Epidermal melanocyte (primary cell): ENCODE results near the gene RAMP3.
"Not testable (repeated sequence)": the region's sequence is repeated elsewhere in the genome, so short reads cannot be mapped to it uniquely, and the experiment has no call there.

Source experiments
- DNase-seq: peaks from one replicate; pipeline ENCODE4 v3.0.0; 2011; ENCODE audit warnings: low spot score; ENCODE audit not compliant: insufficient read length

Gene RAMP3

GRCh38 chr7:45190406-45191165 is 33.0 kb downstream of the RAMP3 start:
- DNase-seq: no peak

DNA sequence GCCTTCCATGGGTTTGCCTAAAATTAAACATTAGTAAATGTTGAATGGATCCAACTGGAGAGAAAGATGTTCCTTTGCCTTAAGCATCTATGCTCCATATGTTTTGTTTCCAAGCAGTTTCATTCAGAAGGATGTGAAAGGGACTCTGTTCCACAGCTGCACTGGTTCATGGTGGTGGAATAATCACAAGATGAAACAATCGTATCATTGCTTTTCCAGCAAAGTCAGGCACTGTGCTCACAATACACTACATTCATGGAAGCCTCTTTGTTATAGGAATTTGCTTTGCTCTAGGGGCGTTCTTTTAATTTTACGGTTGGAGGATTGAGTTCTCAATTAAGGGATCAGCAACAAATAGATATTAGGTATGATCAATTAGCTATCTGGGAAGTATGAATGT is 33.8 kb downstream of the RAMP3 start:
- peak; percentile 81 for DNase-seq

GRCh38 chr7:45192621-45193041 is 35.0 kb downstream of the RAMP3 start:
- no peak for DNase-seq

- no peak for DNase-seq
Observed at GRCh38 chr7:45193828-45194227, 36.2 kb downstream of the RAMP3 start.

DNA sequence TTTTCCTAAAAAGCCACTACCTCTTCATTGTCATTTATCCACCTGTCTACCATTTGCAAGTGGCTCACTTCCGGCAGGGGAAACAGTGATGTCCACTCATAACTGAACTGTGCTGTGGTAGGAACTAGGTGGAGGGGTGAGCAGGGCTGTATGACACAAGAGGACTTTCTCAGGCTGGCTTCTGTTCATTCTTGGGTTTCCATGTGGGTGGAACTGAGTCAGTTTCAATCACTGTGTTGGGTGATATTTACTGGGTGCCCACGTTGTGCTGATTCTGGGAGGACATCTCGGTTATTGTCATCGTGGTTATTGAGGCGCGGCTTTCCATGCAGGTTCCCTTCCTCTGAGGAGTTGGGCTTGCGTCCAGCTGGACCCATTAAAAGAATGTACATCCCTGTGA is 38.8 kb downstream of the RAMP3 start:
- DNase-seq: no peak

DNA sequence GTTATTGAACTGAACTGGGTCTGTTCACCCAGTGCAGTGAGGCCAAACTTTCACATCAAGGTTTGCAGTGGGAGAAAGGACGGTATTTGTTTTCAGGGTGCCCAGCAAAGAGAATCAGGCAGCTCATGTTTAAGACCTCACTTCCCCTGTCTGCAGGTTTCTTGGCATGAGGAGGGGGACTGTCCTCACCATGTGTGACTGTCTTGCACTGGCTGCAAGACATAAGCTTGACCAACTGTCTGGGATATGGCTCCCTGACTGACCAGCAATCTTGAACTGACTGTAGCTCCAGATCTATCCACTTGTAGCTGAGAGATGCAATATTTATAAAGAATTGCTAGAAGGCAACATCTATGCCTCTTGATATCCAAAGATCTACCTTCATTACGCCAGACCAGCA is 39.9 kb downstream of the RAMP3 start:
- no peak for DNase-seq

GRCh38 chr7:45198986-45199385 is 41.4 kb downstream of the RAMP3 start:
- DNase-seq: no peak

- no peak for DNase-seq
Observed at GRCh38 chr7:45199506-45199905, 41.9 kb downstream of the RAMP3 start.

DNA sequence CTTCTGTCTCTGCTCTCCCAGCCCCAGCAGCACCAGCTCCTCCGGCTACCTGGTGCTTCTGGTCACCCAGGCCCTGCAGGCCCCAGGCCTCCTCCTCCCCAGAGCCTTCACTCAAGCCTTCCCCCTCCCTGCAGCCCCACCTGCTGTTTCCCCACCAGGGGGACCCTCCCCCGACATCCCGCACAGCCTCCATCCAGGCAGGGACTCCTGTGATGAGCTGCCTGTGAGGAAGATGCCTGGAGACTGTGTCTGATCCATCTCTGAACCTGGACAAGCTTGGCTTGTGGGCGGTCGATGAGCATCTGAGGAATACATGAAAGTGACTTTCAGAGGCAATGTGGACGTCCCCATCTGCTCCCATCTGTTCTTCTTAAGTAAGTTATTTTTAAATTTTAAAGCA is 45.0 kb downstream of the RAMP3 start:
- DNase-seq: no peak

- DNase-seq: no peak
Observed at GRCh38 chr7:45203036-45203435, 45.4 kb downstream of the RAMP3 start.

DNA sequence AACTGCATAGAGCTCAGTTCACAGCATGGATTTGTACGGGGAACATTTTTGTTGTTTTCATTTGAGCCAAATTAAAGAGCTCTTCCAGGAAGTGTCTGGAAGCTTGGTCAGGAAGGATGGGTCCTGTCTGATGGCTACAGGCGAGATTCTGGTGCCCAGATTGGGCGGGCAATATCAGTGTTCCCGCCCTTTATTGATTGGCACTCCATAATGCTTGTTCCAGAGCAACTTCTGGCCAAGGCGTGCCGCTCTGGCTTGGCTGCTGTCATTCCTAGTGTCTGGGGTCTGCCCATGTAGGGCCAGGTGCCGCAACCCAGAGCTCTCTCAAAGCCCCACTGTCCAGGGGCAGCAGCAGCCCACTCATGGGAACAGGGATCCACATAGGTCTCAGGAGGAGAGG is 45.9 kb downstream of the RAMP3 start:
- DNase-seq: no peak

GRCh38 chr7:45203936-45204445 is 46.4 kb downstream of the RAMP3 start:
- no peak for DNase-seq

DNA sequence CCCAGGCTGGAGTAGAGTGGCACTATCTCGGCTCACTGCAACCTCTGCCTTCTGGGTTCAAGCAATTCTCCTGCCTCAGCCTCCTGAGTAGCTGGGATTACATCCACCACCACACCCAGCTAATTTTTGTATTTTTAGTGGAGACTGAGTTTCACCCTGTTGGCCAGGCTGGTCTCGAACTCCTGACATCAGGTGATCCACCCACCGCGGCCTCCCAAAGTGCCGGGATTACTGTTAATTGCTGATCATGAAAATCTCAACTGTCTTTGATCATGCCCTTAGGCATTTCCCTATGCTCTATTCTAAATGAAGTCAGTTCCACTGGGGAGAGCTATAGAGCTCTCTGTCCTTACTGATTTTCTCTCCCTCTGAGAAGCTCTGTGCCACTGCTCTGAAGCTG is 48.7 kb downstream of the RAMP3 start:
- DNase-seq: not testable (repeated sequence)

DNA sequence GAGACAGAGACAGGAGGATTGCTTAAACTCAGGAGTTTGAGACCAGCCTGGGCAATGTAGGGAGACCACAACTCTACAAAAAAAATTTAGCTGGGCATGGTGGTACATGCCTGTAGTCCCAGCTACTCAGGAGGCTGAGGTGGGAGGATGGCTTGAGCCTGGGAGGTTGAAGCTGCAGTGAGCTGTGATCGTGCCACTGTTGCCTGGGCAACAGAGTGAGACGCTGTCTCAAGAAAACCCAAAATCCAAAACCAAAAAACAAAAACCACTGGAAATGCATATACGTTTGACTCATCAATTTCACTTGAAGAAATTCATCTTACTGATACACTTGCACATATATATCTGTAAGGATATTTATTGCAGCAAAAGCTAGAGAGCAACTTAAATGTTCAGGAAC is 52.3 kb downstream of the RAMP3 start:
- not testable (repeated sequence) for DNase-seq

DNA sequence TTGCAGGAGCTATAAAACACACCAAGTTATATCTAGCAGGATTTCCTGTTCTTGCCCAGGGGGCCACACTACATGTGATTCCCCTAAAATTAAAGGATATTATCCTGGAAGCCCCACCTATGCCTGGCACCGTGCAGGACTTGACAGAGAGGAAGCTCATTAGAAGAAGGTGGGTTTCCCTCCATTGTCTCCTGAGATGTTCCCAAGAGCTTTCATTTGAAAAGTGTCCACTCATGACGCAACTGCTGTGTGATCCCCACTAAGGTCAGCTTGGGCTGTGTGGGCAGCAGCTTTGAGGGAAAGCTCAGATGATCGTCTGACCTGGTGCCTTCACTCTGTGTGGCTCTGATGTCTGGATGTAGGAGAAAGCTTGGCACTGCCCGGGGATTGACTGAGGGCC is 53.5 kb downstream of the RAMP3 start:
- DNase-seq: no peak

DNA sequence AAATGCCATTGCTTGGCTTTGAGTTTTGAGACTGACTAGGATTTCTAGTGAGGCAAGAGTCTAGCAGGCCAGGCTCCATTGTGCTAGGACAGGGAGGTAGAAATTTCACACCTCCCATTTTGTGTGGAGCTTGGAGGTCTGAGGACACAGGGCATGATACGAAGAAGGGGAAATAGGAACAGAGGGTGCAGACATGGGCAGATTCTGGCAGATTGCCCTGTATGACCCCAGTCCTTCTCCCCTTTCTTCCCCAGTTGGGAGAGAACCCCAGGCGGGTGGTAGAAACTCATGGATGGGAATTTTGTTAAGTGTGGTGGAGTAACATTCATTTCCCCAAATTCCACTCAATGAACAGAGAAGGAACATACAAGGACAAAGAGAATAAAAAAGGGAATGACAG is 54.4 kb downstream of the RAMP3 start:
- DNase-seq: no peak

DNA sequence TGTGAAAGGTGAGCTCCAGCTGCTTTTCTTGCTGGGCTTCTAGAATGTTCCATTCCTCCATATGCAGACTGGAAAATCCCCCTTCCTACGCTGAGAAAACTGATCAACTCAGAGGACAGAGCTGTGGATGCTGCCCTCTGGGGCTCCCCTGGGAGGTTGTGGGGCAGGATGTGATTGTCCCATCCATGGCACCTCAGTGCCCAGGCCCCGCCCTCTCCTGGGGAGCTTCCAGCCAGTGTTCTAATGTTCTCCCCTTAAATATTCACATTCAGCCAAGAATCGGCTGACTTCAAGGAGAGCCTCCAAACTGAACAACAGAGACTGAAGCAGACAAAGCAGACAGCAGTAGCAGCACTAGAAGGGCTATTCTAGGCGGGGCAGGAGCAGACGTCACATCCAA is 55.0 kb downstream of the RAMP3 start:
- no peak for DNase-seq

DNA sequence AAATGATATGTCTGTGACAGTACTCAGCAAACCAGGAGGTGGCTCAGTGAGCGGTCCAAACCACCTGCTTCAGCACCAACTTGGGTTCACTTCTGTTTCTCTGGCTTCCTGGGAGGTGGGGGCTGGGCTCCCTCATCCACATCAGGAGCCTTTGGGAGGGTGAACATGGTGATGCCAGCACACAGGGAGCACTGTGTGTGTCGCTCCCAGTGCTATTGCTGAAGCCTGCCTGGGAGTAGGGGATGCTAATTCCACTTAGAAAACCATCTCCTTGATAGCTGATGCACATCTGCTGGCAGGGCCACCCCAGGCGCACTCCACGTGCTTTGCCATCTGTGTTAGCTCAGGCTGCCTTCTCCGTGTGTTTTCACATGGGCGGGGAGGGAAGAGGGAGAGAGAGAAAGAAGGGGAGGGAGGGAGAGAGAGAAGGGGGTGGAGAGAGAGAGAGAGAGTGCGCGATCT is 58.0 kb downstream of the RAMP3 start:
- no peak for DNase-seq

GRCh38 chr7:45216181-45216580 is 58.6 kb downstream of the RAMP3 start:
- no peak for DNase-seq

GRCh38 chr7:45216622-45217165 is 59.1 kb downstream of the RAMP3 start:
- DNase-seq: no peak

GRCh38 chr7:45217358-45217757 is 59.8 kb downstream of the RAMP3 start:
- DNase-seq: no peak

DNA sequence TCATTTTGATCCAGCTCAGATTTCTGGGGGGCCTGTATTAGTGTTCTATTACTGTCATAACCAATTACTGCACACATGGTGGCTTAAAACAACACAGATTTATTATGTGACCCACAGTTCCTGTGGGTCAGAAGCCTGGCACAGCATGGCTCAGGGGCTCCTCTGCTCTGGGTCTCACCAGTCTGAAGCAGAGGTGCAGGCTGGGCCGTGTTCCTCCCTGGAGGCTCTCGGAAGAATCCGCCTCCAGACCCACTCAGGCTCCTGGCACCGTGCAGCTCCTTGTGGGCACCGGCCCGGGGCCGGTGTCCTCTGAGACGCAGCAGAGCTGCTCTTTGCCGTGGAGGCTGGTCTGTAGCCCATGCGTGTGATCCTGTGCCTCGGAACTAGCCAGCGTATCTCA is 61.5 kb downstream of the RAMP3 start:
- no peak for DNase-seq

GRCh38 chr7:45219801-45220435 is 62.3 kb downstream of the RAMP3 start:
- no peak for DNase-seq
